Calu3 (cell line): Measurements from ENCODE around the gene MCF2L2. TPM values are rescaled to one million over a fixed set of nuclear protein-coding genes. Genes with fewer than 3 reads are reported as not detected.

Experiments
- BruUV-seq: library from RNA; stranded (reverse); fragments of 400-500 nt; replicated peaks from 2 replicates; lab custom pipeline; 2021; lab: Mats Ljungman, UMichigan
- CTCF ChIA-PET: fragments of 300-600 bp; sonication (Branson Sonifier 250); formaldehyde crosslinking; loops from one replicate; lab custom pipeline; 2022; ENCODE audit warnings: antibody characterized with exemption; lab: Charles Lee
- DNase-seq: peaks from one replicate; pipeline ENCODE4 v3.0.0; 2022
- H3K27ac Mint-ChIP-seq: one replicate; pipeline ENCODE4 v1.8.0; 2022; ENCODE audit warnings: mixed read lengths; ENCODE audit not compliant: unreplicated experiment
- H3K27me3 Mint-ChIP-seq: one replicate; pipeline ENCODE4 v1.8.0; 2022; ENCODE audit warnings: mixed read lengths; ENCODE audit not compliant: unreplicated experiment
- H3K36me3 Mint-ChIP-seq: one replicate; pipeline ENCODE4 v1.8.0; 2022; ENCODE audit warnings: mild to moderate bottlenecking, moderate library complexity, mixed read lengths; ENCODE audit not compliant: insufficient read depth, unreplicated experiment
- H3K4me1 Mint-ChIP-seq: one replicate; pipeline ENCODE4 v1.8.0; 2022; ENCODE audit warnings: mild to moderate bottlenecking, low read depth, mixed read lengths; ENCODE audit not compliant: unreplicated experiment
- H3K4me3 Mint-ChIP-seq: one replicate; pipeline ENCODE4 v1.8.0; 2022; ENCODE audit warnings: mild to moderate bottlenecking, low read depth, moderate library complexity, mixed read lengths; ENCODE audit not compliant: unreplicated experiment
- H3K9me3 Mint-ChIP-seq: one replicate; pipeline ENCODE4 v1.8.0; 2022; ENCODE audit warnings: low read depth, mixed read lengths; ENCODE audit not compliant: unreplicated experiment
- intact Hi-C: fragments of 100-400 bp; cut with micrococcal nuclease; formaldehyde crosslinking; loops from one replicate; pipeline ENCODE4 v1.10.0; 2022; ENCODE audit not compliant: unreplicated experiment
- total RNA-seq: library from RNA; stranded (reverse); gene quantifications from 2 replicates; pipeline ENCODE4 v1.2.3, GENCODE V29; 2022
- TF ChIP-seq, protein P1 (sequence below): fragments of 200-600 bp; IDR thresholded peaks from one replicate; pipeline ENCODE4 v1.8.0; 2022; ENCODE audit warnings: antibody characterized with exemption; ENCODE audit not compliant: unreplicated experiment

The MCF2L2 gene
- total RNA-seq, 1 experiment from 2014 or later: 0.35 TPM

DNA sequence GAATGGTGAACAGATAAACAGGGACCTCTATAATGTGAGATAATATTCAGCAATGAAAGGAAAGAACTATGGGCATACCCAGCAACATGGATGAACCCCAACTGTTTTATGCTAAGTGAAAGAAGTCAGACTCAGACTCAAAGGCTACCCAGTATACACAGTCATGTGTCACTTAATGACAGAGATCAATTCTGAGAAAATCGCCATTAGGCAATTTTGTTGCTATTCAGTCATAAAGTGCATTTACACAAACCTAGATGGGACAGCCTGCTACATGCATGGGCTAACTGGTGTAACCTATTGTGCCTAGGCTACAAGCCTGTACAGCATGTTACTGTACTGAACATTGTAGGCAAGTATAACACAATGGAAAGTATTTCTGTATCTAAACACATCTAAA, 98.9 kb downstream of the MCF2L2 start:
- no peak overlapping the region for H3K27ac Mint-ChIP-seq

DNA sequence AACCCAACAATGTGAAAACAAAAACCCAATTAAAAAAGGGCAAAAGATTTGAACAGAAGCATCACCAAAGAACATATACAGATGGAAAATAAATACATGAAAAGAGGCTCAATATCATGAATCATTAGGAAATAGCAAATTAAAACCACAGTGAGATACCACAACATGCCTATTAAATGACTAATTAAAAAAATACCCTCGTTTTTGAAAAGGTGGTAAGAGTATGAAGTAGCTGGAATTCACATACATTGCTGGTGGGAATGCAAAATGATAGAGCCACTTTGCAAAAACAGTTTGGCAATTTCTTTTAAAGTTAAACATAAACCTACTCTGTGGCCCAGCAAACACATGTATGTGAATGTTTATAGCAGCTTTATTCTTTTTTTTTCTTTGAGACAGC, 99.6 kb downstream of the MCF2L2 start:
- CTCF ChIA-PET: interaction anchor here (0.7 to 2.1 kb wide), 9 partner anchors 20 to 144 kb away, joined by 3 to 12 read pairs (median 4); no protein-coding TSS in a partner anchor
- H3K4me3 Mint-ChIP-seq: no peak overlapping the region
- H3K9me3 Mint-ChIP-seq: no peaks in the 10 kb centered on the region
- DNase-seq: no peak
- H3K27me3 Mint-ChIP-seq: peaks cover 8% of the 10 kb centered on the region
- peak overlapping the region; percentile 2 for H3K27ac Mint-ChIP-seq
- TF ChIP-seq, protein P1, sequence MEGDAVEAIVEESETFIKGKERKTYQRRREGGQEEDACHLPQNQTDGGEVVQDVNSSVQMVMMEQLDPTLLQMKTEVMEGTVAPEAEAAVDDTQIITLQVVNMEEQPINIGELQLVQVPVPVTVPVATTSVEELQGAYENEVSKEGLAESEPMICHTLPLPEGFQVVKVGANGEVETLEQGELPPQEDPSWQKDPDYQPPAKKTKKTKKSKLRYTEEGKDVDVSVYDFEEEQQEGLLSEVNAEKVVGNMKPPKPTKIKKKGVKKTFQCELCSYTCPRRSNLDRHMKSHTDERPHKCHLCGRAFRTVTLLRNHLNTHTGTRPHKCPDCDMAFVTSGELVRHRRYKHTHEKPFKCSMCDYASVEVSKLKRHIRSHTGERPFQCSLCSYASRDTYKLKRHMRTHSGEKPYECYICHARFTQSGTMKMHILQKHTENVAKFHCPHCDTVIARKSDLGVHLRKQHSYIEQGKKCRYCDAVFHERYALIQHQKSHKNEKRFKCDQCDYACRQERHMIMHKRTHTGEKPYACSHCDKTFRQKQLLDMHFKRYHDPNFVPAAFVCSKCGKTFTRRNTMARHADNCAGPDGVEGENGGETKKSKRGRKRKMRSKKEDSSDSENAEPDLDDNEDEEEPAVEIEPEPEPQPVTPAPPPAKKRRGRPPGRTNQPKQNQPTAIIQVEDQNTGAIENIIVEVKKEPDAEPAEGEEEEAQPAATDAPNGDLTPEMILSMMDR: no peak
- H3K4me1 Mint-ChIP-seq: peaks cover 45% of the 10 kb centered on the region
- peaks cover 5% of the 10 kb centered on the region for H3K36me3 Mint-ChIP-seq
- BruUV-seq: no TSS peak
- intact Hi-C loops: loop anchor here (2.0 to 5.0 kb wide), 3 partner anchors 52 to 74 kb away; no protein-coding TSS in a partner anchor

More for the DNA sequence above, 98.9 kb downstream of the MCF2L2 start:
- BruUV-seq: no TSS peak
- peaks cover 45% of the 10 kb centered on the region for H3K4me1 Mint-ChIP-seq
- no peaks in the 10 kb centered on the region for H3K9me3 Mint-ChIP-seq
- H3K36me3 Mint-ChIP-seq: peaks cover 5% of the 10 kb centered on the region
- H3K4me3 Mint-ChIP-seq: no peak overlapping the region
- CTCF ChIA-PET: interaction anchor here (0.7 to 2.1 kb wide), 6 partner anchors 31 to 145 kb away, joined by 3 to 12 read pairs (median 4); no protein-coding TSS in a partner anchor
- DNase-seq: no peak
- intact Hi-C loops: loop anchor here (2.0 to 5.0 kb wide), 3 partner anchors 52 to 75 kb away; no protein-coding TSS in a partner anchor
- TF ChIP-seq, protein P1: no peak
- H3K27me3 Mint-ChIP-seq: peaks cover 8% of the 10 kb centered on the region

DNA sequence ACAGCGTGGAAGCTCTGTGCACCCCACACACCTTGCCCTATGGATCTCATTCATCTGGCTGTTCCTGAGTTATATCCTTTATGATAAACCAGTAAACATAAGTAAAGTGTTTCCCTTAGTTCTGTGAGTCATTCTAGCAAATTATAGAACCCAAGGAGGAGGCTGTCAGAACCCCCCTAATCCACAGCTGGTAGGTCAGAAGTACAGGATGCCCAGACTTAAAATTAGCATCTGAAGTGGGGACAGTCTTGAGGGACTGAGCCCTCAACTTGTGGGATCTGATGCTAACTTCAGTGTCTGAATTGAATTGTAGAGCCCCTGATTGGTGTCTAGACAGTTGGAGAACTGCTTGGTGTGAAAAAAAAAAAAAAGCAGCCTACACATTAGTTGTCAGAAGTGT, 100.3 kb downstream of the MCF2L2 start:
- Mint-ChIP-seq H3K4me3 (no peak overlapping the region), H3K36me3 (peaks cover 5% of the 10 kb centered on the region), H3K27ac (peak overlapping the region; percentile 2), H3K4me1 (peaks cover 45% of the 10 kb centered on the region), H3K27me3 (peaks cover 8% of the 10 kb centered on the region), H3K9me3 (no peaks in the 10 kb centered on the region)
- intact Hi-C loops: loop anchor here (2.0 to 5.0 kb wide), 3 partner anchors 51 to 73 kb away; no protein-coding TSS in a partner anchor
- BruUV-seq: no TSS peak
- CTCF ChIA-PET: interaction anchor here (0.6 to 2.1 kb wide), 9 partner anchors 9 to 353 kb away, joined by 3 to 12 read pairs (median 5); no protein-coding TSS in a partner anchor
- TF ChIP-seq, protein P1: no peak
- DNase-seq: no peak

DNA sequence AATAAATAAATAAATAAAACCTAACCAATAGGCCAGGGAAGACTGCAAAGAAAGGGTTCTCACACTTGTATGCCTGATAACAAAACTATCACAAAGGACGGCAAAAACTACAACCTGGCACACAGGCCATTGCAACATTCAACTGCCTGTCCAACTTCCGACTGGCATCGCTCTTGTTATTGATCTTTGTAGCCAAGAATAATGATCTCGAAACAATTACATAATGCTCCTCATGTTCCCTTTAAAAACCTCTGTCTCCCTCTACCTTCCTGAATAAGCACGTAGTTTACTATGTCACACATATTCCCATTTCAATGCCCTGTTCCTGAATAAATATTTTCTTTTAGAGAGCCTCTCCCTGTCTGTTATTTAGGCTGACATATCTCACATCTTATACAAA, 101.1 kb downstream of the MCF2L2 start:
- H3K9me3 Mint-ChIP-seq: no peaks in the 10 kb centered on the region
- TF ChIP-seq, protein P1: no peak
- no TSS peak for BruUV-seq
- peaks cover 45% of the 10 kb centered on the region for H3K4me1 Mint-ChIP-seq
- H3K27ac Mint-ChIP-seq: no peak overlapping the region
- H3K4me3 Mint-ChIP-seq: no peak overlapping the region
- intact Hi-C loops: loop anchor here (5.0 kb wide), 2 partner anchors 50 to 55 kb away; no protein-coding TSS in a partner anchor
- CTCF ChIA-PET: interaction anchor here (0.6 to 2.1 kb wide), 4 partner anchors 20 to 353 kb away, joined by 5 to 12 read pairs (median 7); no protein-coding TSS in a partner anchor
- no peak for DNase-seq
- peaks cover 5% of the 10 kb centered on the region for H3K36me3 Mint-ChIP-seq
- peaks cover 8% of the 10 kb centered on the region for H3K27me3 Mint-ChIP-seq
